Peyer's patch (tissue), 4 donors: ENCODE data around the gene KRTAP13-4.

Source experiments
- POLR2A ChIP-seq, 2 donors: fragments of 450-650 bp; IDR thresholded peaks; one replicate each; pipeline ENCODE4 v1.5.1; 2017; ENCODE audit warnings: antibody characterized with exemption in 2 of 2, mild to moderate bottlenecking in 2 of 2, moderate library complexity in 2 of 2
- TF ChIP-seq, protein P1 (sequence below), 6 experiments: fragments of 450-650 bp in 4 of 6; fragments of 200-600 bp in 2 of 6; sonication (generic) in 1 of 6; IDR thresholded peaks; one replicate each; pipeline ENCODE4 v1.5.1; 2017 to 2019; ENCODE audit warnings: antibody characterized with exemption in 6 of 6, mild to moderate bottlenecking in 3 of 6, moderate library complexity in 1 of 6

GRCh38 chr21:30415993-30416392 lies 14.0 kb upstream of the KRTAP13-4 start:
- TF ChIP-seq, protein P1, sequence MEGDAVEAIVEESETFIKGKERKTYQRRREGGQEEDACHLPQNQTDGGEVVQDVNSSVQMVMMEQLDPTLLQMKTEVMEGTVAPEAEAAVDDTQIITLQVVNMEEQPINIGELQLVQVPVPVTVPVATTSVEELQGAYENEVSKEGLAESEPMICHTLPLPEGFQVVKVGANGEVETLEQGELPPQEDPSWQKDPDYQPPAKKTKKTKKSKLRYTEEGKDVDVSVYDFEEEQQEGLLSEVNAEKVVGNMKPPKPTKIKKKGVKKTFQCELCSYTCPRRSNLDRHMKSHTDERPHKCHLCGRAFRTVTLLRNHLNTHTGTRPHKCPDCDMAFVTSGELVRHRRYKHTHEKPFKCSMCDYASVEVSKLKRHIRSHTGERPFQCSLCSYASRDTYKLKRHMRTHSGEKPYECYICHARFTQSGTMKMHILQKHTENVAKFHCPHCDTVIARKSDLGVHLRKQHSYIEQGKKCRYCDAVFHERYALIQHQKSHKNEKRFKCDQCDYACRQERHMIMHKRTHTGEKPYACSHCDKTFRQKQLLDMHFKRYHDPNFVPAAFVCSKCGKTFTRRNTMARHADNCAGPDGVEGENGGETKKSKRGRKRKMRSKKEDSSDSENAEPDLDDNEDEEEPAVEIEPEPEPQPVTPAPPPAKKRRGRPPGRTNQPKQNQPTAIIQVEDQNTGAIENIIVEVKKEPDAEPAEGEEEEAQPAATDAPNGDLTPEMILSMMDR (IDR thresholded peaks at IDR 0.05) = no peak
- TF ChIP-seq POLR2A (IDR thresholded peaks at IDR 0.05) = no peak
